H1 (cell line): ENCODE data around the gene USP37. TPM values are rescaled to one million over a fixed set of nuclear protein-coding genes. Genes with fewer than 3 reads are reported as not detected.

Experiments used
- CTCF ChIA-PET: fragments of 300-600 bp; sonication (Branson Sonifier 250); formaldehyde crosslinking; loops from one replicate; lab custom pipeline; 2021; ENCODE audit not compliant: partially characterized antibody; lab: Charles Lee
- POLR2A ChIA-PET: fragments of 300-600 bp; sonication (Branson Sonifier 250); formaldehyde crosslinking; loops from one replicate; lab custom pipeline; 2021; ENCODE audit warnings: inconsistent platforms; ENCODE audit not compliant: partially characterized antibody; lab: Charles Lee
- DNase-seq, 2 experiments: peaks; one replicate each; pipeline versions ENCODE4 v3.0.0 to v3.0.0-alpha.2; 2010 to 2022; ENCODE audit warnings: low spot score in 2 of 2, low read depth in 1 of 2, mixed read lengths in 1 of 2
- FAIRE-seq: peaks from 2 replicates; lab custom pipeline; 2011; peaks lifted over from hg19 to GRCh38; lab: Jason Lieb, UNC
- H2AFZ ChIP-seq: 2 replicates; pipeline ENCODE4 v1.8.1; 2012; ENCODE audit warnings: low read length, inconsistent platforms
- H2AK5ac ChIP-seq: 2 replicates; pipeline ENCODE4 v1.6.1; 2013; ENCODE audit warnings: low read depth, low read length
- H2BK120ac ChIP-seq: replicated peaks from 2 replicates; pipeline ENCODE3; 2013; ENCODE audit warnings: low read depth, low read length, inconsistent platforms
- H2BK12ac ChIP-seq: 2 replicates; pipeline ENCODE4 v1.6.1; 2013; ENCODE audit warnings: low read depth, low read length
- H2BK15ac ChIP-seq: 2 replicates; pipeline ENCODE4 v1.6.1; 2013; ENCODE audit warnings: low read length
- H2BK20ac ChIP-seq: 2 replicates; pipeline ENCODE4 v1.6.1; 2013; ENCODE audit warnings: low read length
- H2BK5ac ChIP-seq: 2 replicates; pipeline ENCODE4 v1.6.1; 2013; ENCODE audit warnings: low read depth, low read length
- H3K14ac ChIP-seq: 2 replicates; pipeline ENCODE4 v1.6.1; 2013; ENCODE audit warnings: inconsistent platforms; ENCODE audit not compliant: insufficient read length
- H3K18ac ChIP-seq: 2 replicates; pipeline ENCODE4 v1.6.1; 2013; ENCODE audit warnings: low read length; ENCODE audit errors: extremely low read depth
- H3K23ac ChIP-seq: 2 replicates; pipeline ENCODE4 v1.6.1; 2013; ENCODE audit warnings: inconsistent platforms; ENCODE audit not compliant: insufficient read length
- H3K23me2 ChIP-seq: 2 replicates; pipeline ENCODE4 v1.6.1; 2013; ENCODE audit warnings: low read depth, low read length
- H3K27ac ChIP-seq: 2 replicates; pipeline ENCODE4 v1.6.1; 2011; ENCODE audit warnings: low read depth, low read length, inconsistent platforms
- H3K27me3 ChIP-seq, 4 experiments: replicated peaks in 1 of 4; 1 replicate in 1 of 4; 2 replicates in 3 of 4; pipeline versions ENCODE4 v1.6.1 to v1.8.1; 2011 to 2013; ENCODE audit warnings: low read length in 3 of 4, mild to moderate bottlenecking in 3 of 4, inconsistent platforms in 2 of 4, mixed read lengths in 2 of 4, moderate library complexity in 1 of 4; ENCODE audit not compliant: control insufficient read depth in 3 of 4, insufficient read depth in 3 of 4; ENCODE audit errors: extremely low read depth in 1 of 4
- H3K36me3 ChIP-seq, 4 experiments: 2 replicates each; pipeline versions ENCODE4 v1.6.1 to v1.8.1; 2011 to 2013; ENCODE audit warnings: mild to moderate bottlenecking in 4 of 4, low read length in 3 of 4, moderate library complexity in 2 of 4, control low read depth in 1 of 4, inconsistent platforms in 1 of 4; ENCODE audit not compliant: insufficient read depth in 4 of 4, control insufficient read depth in 2 of 4
- H3K4ac ChIP-seq: replicated peaks from 2 replicates; pipeline ENCODE3; 2013; ENCODE audit warnings: low read length, low read depth, mixed read lengths, inconsistent platforms; ENCODE audit not compliant: insufficient read length
- H3K4me1 ChIP-seq, 4 experiments: replicated peaks in 1 of 4; 1 replicate in 1 of 4; 2 replicates in 3 of 4; pipeline versions ENCODE4 v1.6.1 to v1.8.1; 2011 to 2013; ENCODE audit warnings: low read length in 3 of 4, inconsistent platforms in 2 of 4, mixed read lengths in 1 of 4; ENCODE audit not compliant: insufficient read depth in 4 of 4, control insufficient read depth in 3 of 4
- H3K4me2 ChIP-seq, 2 experiments: 2 replicates each; pipeline versions ENCODE4 v1.6.1 to v1.8.1; 2011 to 2013; ENCODE audit warnings: low read depth in 2 of 2, low read length in 2 of 2, control low read depth in 1 of 2, inconsistent platforms in 1 of 2, mild to moderate bottlenecking in 1 of 2; ENCODE audit not compliant: insufficient read depth in 1 of 2
- H3K4me3 ChIP-seq, 4 experiments: fragments of 200-600, 300-600 bp in 1 of 4; sonication (generic), shearing (Covaris generic), sonication (Bioruptor Twin) in 1 of 4; 2 replicates each; pipeline versions ENCODE4 v1.5.1 to v1.8.1; 2011 to 2016; ENCODE audit warnings: low read length in 4 of 4, low read depth in 3 of 4, control low read depth in 2 of 4, inconsistent platforms in 2 of 4, mild to moderate bottlenecking in 2 of 4, mixed read lengths in 1 of 4, moderate library complexity in 1 of 4; ENCODE audit not compliant: insufficient read depth in 2 of 4; ENCODE audit errors: extremely low read depth in 1 of 4
- H3K56ac ChIP-seq: replicated peaks from 2 replicates; pipeline ENCODE3; 2013; ENCODE audit warnings: low read depth, mild to moderate bottlenecking, mixed read lengths, low read length, inconsistent platforms; ENCODE audit not compliant: insufficient read length
- H3K79me1 ChIP-seq: 2 replicates; pipeline ENCODE4 v1.6.1; 2013; ENCODE audit warnings: low read depth, low read length, control low read depth
- H3K79me2 ChIP-seq, 2 experiments: 2 replicates each; pipeline versions ENCODE4 v1.6.1 to v1.8.1; 2012 to 2013; ENCODE audit warnings: low read length in 2 of 2, mild to moderate bottlenecking in 2 of 2, inconsistent platforms in 1 of 2; ENCODE audit not compliant: insufficient read depth in 2 of 2, control insufficient read depth in 1 of 2
- H3K9ac ChIP-seq, 4 experiments: replicated peaks in 1 of 4; 1 replicate in 1 of 4; 2 replicates in 3 of 4; pipeline versions ENCODE4 v1.6.1 to v1.8.1; 2011 to 2013; ENCODE audit warnings: low read depth in 3 of 4, low read length in 3 of 4, control low read depth in 2 of 4, mild to moderate bottlenecking in 2 of 4, moderate library complexity in 2 of 4, inconsistent platforms in 1 of 4; ENCODE audit errors: extremely low read depth in 1 of 4
- H3K9me3 ChIP-seq, 2 experiments: 2 replicates each; pipeline versions ENCODE4 v1.6.1 to v1.8.1; 2012 to 2013; ENCODE audit warnings: mild to moderate bottlenecking in 2 of 2, moderate library complexity in 2 of 2, control low read depth in 1 of 2, inconsistent platforms in 1 of 2, low read depth in 1 of 2, low read length in 1 of 2, mixed read lengths in 1 of 2; ENCODE audit not compliant: insufficient read depth in 2 of 2
- H4K20me1 ChIP-seq, 2 experiments: replicated peaks in 1 of 2; 2 replicates each; pipeline versions ENCODE3 to v1.8.1; 2011 to 2013; ENCODE audit warnings: inconsistent platforms in 2 of 2, low read length in 2 of 2, mild to moderate bottlenecking in 1 of 2; ENCODE audit not compliant: insufficient read depth in 2 of 2, control insufficient read depth in 1 of 2
- H4K5ac ChIP-seq: 2 replicates; pipeline ENCODE4 v1.6.1; 2013; ENCODE audit warnings: low read length, low read depth, mixed read lengths, inconsistent platforms; ENCODE audit not compliant: insufficient read length
- H4K8ac ChIP-seq: 2 replicates; pipeline ENCODE4 v1.8.0; 2013; ENCODE audit warnings: mild to moderate bottlenecking, moderate library complexity, low read length, inconsistent platforms; ENCODE audit not compliant: insufficient read depth; ENCODE audit errors: extremely low read depth
- H4K91ac ChIP-seq: replicated peaks from 2 replicates; pipeline ENCODE3; 2013; ENCODE audit warnings: low read length, mixed read lengths, inconsistent platforms; ENCODE audit not compliant: insufficient read length
- EGR1 ChIP-seq: IDR thresholded peaks from 2 replicates; pipeline ENCODE4 v1.6.1; 2011; ENCODE audit warnings: low read depth, low read length, borderline replicate concordance
- JUND ChIP-seq: IDR thresholded peaks from 2 replicates; pipeline ENCODE4 v1.6.1; 2011; ENCODE audit warnings: mild to moderate bottlenecking, improper control_type of control experiment, low read length
- KDM4A ChIP-seq: IDR thresholded peaks from one replicate; pipeline ENCODE4 v1.7.1; 2012; ENCODE audit warnings: low read depth, mild to moderate bottlenecking, moderate library complexity, low read length, inconsistent platforms; ENCODE audit not compliant: severe bottlenecking
- KDM5A ChIP-seq: fragments of 200-600 bp; IDR thresholded peaks from 2 replicates; pipeline ENCODE4 v1.7.1; 2012; ENCODE audit warnings: mild to moderate bottlenecking, low read length, inconsistent platforms, mixed read lengths
- NANOG ChIP-seq: IDR thresholded peaks from 2 replicates; pipeline ENCODE4 v1.6.1; 2011; ENCODE audit warnings: low read length, low read depth, mild to moderate bottlenecking, inconsistent platforms; ENCODE audit not compliant: insufficient read depth, poor library complexity, severe bottlenecking
- PHF8 ChIP-seq: fragments of 200-600 bp; sonication (generic); conservative IDR thresholded peaks from 2 replicates; pipeline ENCODE4 v1.7.1; 2012; ENCODE audit warnings: low read depth, mild to moderate bottlenecking, inconsistent platforms, low read length, moderate library complexity
- POLR2A ChIP-seq, 2 experiments: IDR thresholded peaks; 1 replicate in 1 of 2; 2 replicates in 1 of 2; pipeline ENCODE4 v1.6.1; 2011; ENCODE audit warnings: low read depth in 2 of 2, low read length in 2 of 2, mild to moderate bottlenecking in 2 of 2; ENCODE audit errors: control extremely low read depth in 1 of 2
- RBBP5 ChIP-seq: IDR thresholded peaks from 2 replicates; pipeline ENCODE4 v1.7.1; 2012; ENCODE audit warnings: low read depth, mild to moderate bottlenecking, inconsistent platforms, low read length, moderate library complexity, borderline replicate concordance
- SP4 ChIP-seq: IDR thresholded peaks from 2 replicates; pipeline ENCODE4 v1.6.1; 2012; ENCODE audit warnings: low read length, inconsistent platforms
- TBP ChIP-seq: IDR thresholded peaks from 2 replicates; pipeline ENCODE4 v1.6.1; 2011; ENCODE audit warnings: low read depth, low read length, improper control_type of control experiment
- TEAD4 ChIP-seq: IDR thresholded peaks from 2 replicates; pipeline ENCODE4 v1.6.1; 2012; ENCODE audit warnings: low read depth, low read length, inconsistent platforms, mixed read lengths
- WGBS, 2 experiments: shearing (Covaris generic) in 1 of 2; methylation state at CpG; one replicate each; pipeline versions ENCODE4 v1.1.6 to v1.1.7; 2013 to 2015; ENCODE audit warnings: low lambda C conversion rate in 2 of 2, mixed read lengths in 2 of 2, inconsistent platforms in 1 of 2, low coverage in 1 of 2, missing lambda C conversion rate in 1 of 2; ENCODE audit not compliant: insufficient replicate concordance in 2 of 2, insufficient coverage in 1 of 2, insufficient read length in 1 of 2; ENCODE audit errors: extremely low coverage in 1 of 2, missing lambda C conversion rate in 1 of 2; 5-methylcytosine and 5-hydroxymethylcytosine counted together
- polyA plus RNA-seq, 7 experiments: library from polyadenylated mRNA; depleted of rRNA in 3 of 7; stranded (reverse) in 5 of 7; unstranded in 2 of 7; fragments of >200 nt in 5 of 7; fragments of 200-250 nt in 2 of 7; gene quantifications; 1 replicate in 5 of 7; 2 replicates in 1 of 7; 4 replicates in 1 of 7; pipeline versions ENCODE4 v1.2.1 to v1.2.3, GENCODE V29; 2011 to 2013; ENCODE audit warnings: missing spikeins in 2 of 7, mixed read lengths in 2 of 7
- total RNA-seq: library from RNA; stranded (reverse); fragmentation: NEBNext Ultra II Directional; extraction: Animal tissue kit (Norgen Biotek cat#: 25700); gene quantifications from 2 replicates; pipeline ENCODE4 v1.2.1, GENCODE V29; 2021

USP37 gene
- total and polyA plus RNA-seq, 2 of the 8 experiments (the other 6 are each of a cell fraction or from before 2014, with no cell fraction given), result 3.8 to 29.1 TPM

DNA sequence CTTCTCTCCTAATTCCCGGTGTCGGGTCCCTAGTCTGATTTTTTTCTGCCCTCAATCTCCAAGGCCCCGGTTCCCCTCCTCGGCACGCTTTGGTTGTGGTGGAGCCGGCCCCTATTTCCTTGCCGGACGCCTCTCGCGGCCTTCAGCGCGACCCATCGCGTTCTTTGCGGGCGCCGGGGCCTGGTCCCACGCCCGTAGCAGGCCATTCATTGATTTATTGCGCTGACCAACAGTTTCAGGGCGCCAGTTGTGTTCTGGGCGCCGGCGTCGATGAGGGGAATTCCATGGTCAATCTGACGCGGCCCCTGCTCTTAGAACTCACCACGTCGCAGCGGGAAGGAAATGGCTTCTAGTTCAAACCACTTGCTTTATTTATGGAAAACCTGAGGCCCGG lies 884 bp upstream of the USP37 start:
- Histone ChIP-seq H2AFZ (no peak overlapping the region), H2BK5ac (peak overlapping the region; percentile 97), H3K79me1 (peaks cover 8% of the 10 kb centered on the region), H3K36me3 (peaks cover under 1 to 22% (median 6%) of the 10 kb centered on the region in 4 experiments; a peak in 2 of 8 replicates), H2BK120ac (no peak overlapping the region), H3K23me2 (peaks cover 12% of the 10 kb centered on the region), H3K4me1 (peaks cover 0 to 13% (median 4%) of the 10 kb centered on the region in 4 experiments; a peak in 6 of 7 replicates), H4K8ac (peak overlapping the region; percentile 99; the same call in 1 of the 2 replicates), H2BK12ac (no peak overlapping the region; the same call in 1 of the 2 replicates), H2BK15ac (no peak overlapping the region), H3K4me3 (peak overlapping the region; percentile 86 to 96 (median 94)), H2AK5ac (no peak overlapping the region), H3K4me2 (peak overlapping the region; percentile 93 to 97), H4K5ac (peak overlapping the region; percentile 70), H3K14ac (no peak overlapping the region), H3K9me3 (no peaks in the 10 kb centered on the region), H3K79me2 (peaks cover 29 to 87% of the 10 kb centered on the region in 2 experiments), H3K4ac (peak overlapping the region; percentile 27), H4K91ac (no peak overlapping the region), H4K20me1 (peaks cover 9 to 10% of the 10 kb centered on the region in 2 experiments), H2BK20ac (no peak overlapping the region), H3K18ac (peak overlapping the region; percentile 85), H3K27me3 (no peaks in the 10 kb centered on the region), H3K9ac (peak overlapping the region; percentile 91 to 96 (median 94)), H3K23ac (no peak overlapping the region), H3K56ac (peak overlapping the region; percentile 92), H3K27ac (peak overlapping the region; percentile 99)
- TF ChIP-seq JUND, result no peak
- no peak for TF ChIP-seq EGR1
- TF ChIP-seq KDM5A, result no peak
- TF ChIP-seq TEAD4, result 0 out of 2 replicates have a peak, but pooled peaks have one; percentile 10
- peak; percentile 71; the same call in 1 of the 2 replicates for TF ChIP-seq SP4
- TF ChIP-seq POLR2A (IDR thresholded peaks at IDR 0.05; ENCODE audit: control extremely low read depth in 1 of 2, low read depth in 2 of 2, low read length in 2 of 2), result peak in 1 of 2 experiments; percentile 6; a peak in 1 of 3 replicates
- peak; percentile 41; the same call in 1 of the 2 replicates for TF ChIP-seq PHF8
- peak; percentile 18; the same call in 1 of the 2 replicates for TF ChIP-seq RBBP5
- no peak for TF ChIP-seq NANOG
- peak; percentile 58; the same call in 1 of the 2 replicates for TF ChIP-seq TBP
- TF ChIP-seq KDM4A, result peak; percentile 3
- 2% methylated on average over 31 of the region's 31 CpGs; no CpG with 5 or more reads in 1 of the 2 experiments for WGBS, 2 experiments
- FAIRE-seq (no peak), DNase-seq (no peak)
- CTCF ChIA-PET, result no interaction called here
- POLR2A ChIA-PET, result interaction anchor here (0.7 to 2.2 kb wide), 3 partner anchors 20 to 103 kb away, joined by 3 to 7 read pairs (median 3); partner anchors contain the start of genes RNF25 and STK36
